B cell (primary cell): ENCODE measurements around the gene COBL. TPM values are rescaled to one million over a fixed set of nuclear protein-coding genes. Genes with fewer than 3 reads are reported as not detected.

ENCODE experiments used
- ATAC-seq: fragments of 200-7000 bp; cut with Tn5 transposase; one replicate; pipeline ENCODE4 v1.10.0; 2021; ENCODE audit warnings: low read depth, mild to moderate bottlenecking, moderate number of reproducible peaks, moderate library complexity
- CTCF ChIA-PET: fragments of 350-600 bp; sonication (Branson Sonifier 250); formaldehyde crosslinking; loops from one replicate; lab custom pipeline; 2021; ENCODE audit warnings: antibody characterized with exemption, inconsistent platforms; lab: Charles Lee
- POLR2A ChIA-PET: fragments of 350-600 bp; sonication (Branson Sonifier 250); formaldehyde crosslinking; loops from one replicate; lab custom pipeline; 2021; ENCODE audit warnings: antibody characterized with exemption; lab: Charles Lee
- DNase-seq: peaks from one replicate; pipeline ENCODE4 v3.0.0; 2013
- H2AFZ ChIP-seq: 2 replicates; pipeline ENCODE4 v1.6.1; 2012; ENCODE audit warnings: mild to moderate bottlenecking, low read depth, low read length; ENCODE audit not compliant: insufficient read depth, poor library complexity, severe bottlenecking
- H3K27ac ChIP-seq, 2 donors: 1 replicate in 1 of 2; 2 replicates in 1 of 2; pipeline ENCODE4 v1.5.1; 2012 to 2013; ENCODE audit warnings: low read length in 2 of 2, mild to moderate bottlenecking in 2 of 2, moderate library complexity in 1 of 2
- H3K27me3 ChIP-seq, 4 experiments: fragments of 200-600 bp in 1 of 4; sonication (generic) in 1 of 4; replicated peaks in 1 of 4; 1 replicate in 2 of 4; 2 replicates in 2 of 4; pipeline versions ENCODE4 v1.6.1 to v1.7.0; 2013 to 2016; ENCODE audit warnings: low read length in 3 of 4, mild to moderate bottlenecking in 2 of 4, mixed read lengths in 1 of 4, moderate library complexity in 1 of 4; ENCODE audit not compliant: insufficient read depth in 4 of 4, control insufficient read depth in 3 of 4; ENCODE audit errors: control extremely low read depth in 1 of 4
- H3K36me3 ChIP-seq, 2 experiments: replicated peaks in 1 of 2; 1 replicate in 1 of 2; 2 replicates in 1 of 2; pipeline versions ENCODE4 v1.6.1 to v1.7.1; 2013; ENCODE audit warnings: low read length in 1 of 2; ENCODE audit not compliant: insufficient read depth in 2 of 2, control insufficient read depth in 1 of 2; ENCODE audit errors: control extremely low read depth in 1 of 2, extremely low read depth in 1 of 2
- H3K4me1 ChIP-seq, 2 donors: fragments of 200-600 bp in 1 of 2; sonication (generic) in 1 of 2; 1 replicate in 1 of 2; 2 replicates in 1 of 2; pipeline versions ENCODE4 v1.5.1 to v1.6.1; 2013 to 2017; ENCODE audit warnings: low read length in 2 of 2; ENCODE audit not compliant: control insufficient read depth in 2 of 2, insufficient read depth in 2 of 2
- H3K4me2 ChIP-seq: replicated peaks from 2 replicates; pipeline ENCODE3; 2012; ENCODE audit warnings: mild to moderate bottlenecking, low read depth, low read length; ENCODE audit not compliant: poor library complexity, severe bottlenecking
- H3K4me3 ChIP-seq, 5 experiments: fragments of 200-600 bp in 1 of 5; sonication (generic) in 1 of 5; 1 replicate in 3 of 5; 2 replicates in 2 of 5; pipeline versions ENCODE4 v1.5.1 to v1.7.0; 2011 to 2016; ENCODE audit warnings: low read length in 4 of 5, mild to moderate bottlenecking in 4 of 5, low read depth in 2 of 5, control low read depth in 1 of 5, moderate library complexity in 1 of 5; ENCODE audit not compliant: insufficient read depth in 1 of 5; ENCODE audit errors: control extremely low read depth in 1 of 5, extremely low read depth in 1 of 5
- H3K79me2 ChIP-seq: fragments of 200-600 bp; sonication (generic); one replicate; pipeline ENCODE4 v1.6.0; 2016; ENCODE audit warnings: low read length; ENCODE audit not compliant: control insufficient read depth, insufficient read depth
- H3K9ac ChIP-seq: fragments of 200-600 bp; sonication (generic); 2 replicates; pipeline ENCODE4 v1.6.1; 2017; ENCODE audit warnings: mild to moderate bottlenecking, low read length, moderate library complexity
- H3K9me3 ChIP-seq, 3 donors: one replicate each; pipeline versions ENCODE4 v1.6.1 to v1.7.1; 2013; ENCODE audit warnings: low read length in 2 of 3; ENCODE audit not compliant: control insufficient read depth in 2 of 3, insufficient read depth in 1 of 3; ENCODE audit errors: control extremely low read depth in 1 of 3
- H4K20me1 ChIP-seq: 2 replicates; pipeline ENCODE4 v1.6.0; 2012; ENCODE audit warnings: mild to moderate bottlenecking, low read length; ENCODE audit not compliant: insufficient read depth, control insufficient read depth, poor library complexity, severe bottlenecking
- H3K27ac Mint-ChIP-seq: one replicate; pipeline ENCODE4 v1.8.0; 2021; ENCODE audit warnings: mixed read lengths
- H3K27me3 Mint-ChIP-seq: one replicate; pipeline ENCODE4 v1.8.0; 2021; ENCODE audit warnings: mixed read lengths
- H3K4me1 Mint-ChIP-seq: one replicate; pipeline ENCODE4 v1.8.0; 2021; ENCODE audit warnings: mixed read lengths
- H3K4me3 Mint-ChIP-seq: one replicate; pipeline ENCODE4 v1.8.0; 2021; ENCODE audit warnings: mixed read lengths
- H3K9me3 Mint-ChIP-seq: one replicate; pipeline ENCODE4 v1.8.0; 2022; ENCODE audit warnings: mixed read lengths; ENCODE audit not compliant: insufficient read depth
- EZH2 ChIP-seq: IDR thresholded peaks from 2 replicates; pipeline ENCODE4 v1.6.1; 2012; ENCODE audit warnings: borderline replicate concordance, low read depth, mild to moderate bottlenecking, moderate library complexity, low read length; ENCODE audit not compliant: insufficient read depth, poor library complexity, severe bottlenecking
- WGBS: methylation state at CpG from one replicate; pipeline ENCODE4 v1.1.5; 2013; ENCODE audit warnings: missing lambda C conversion rate; ENCODE audit not compliant: insufficient coverage; 5-methylcytosine and 5-hydroxymethylcytosine counted together
- intact Hi-C: fragments of 100-400 bp; cut with micrococcal nuclease; formaldehyde crosslinking; loops from one replicate; pipeline ENCODE4 v1.10.0; 2022
- polyA plus RNA-seq: library from polyadenylated mRNA; depleted of rRNA; stranded (reverse); fragments of >200 nt; gene quantifications from 2 replicates; pipeline ENCODE4 v1.2.3, GENCODE V29; 2012
- total RNA-seq, 2 donors: library from RNA; stranded (reverse); fragments of 120-200 nt in 1 of 2; gene quantifications; 1 replicate in 1 of 2; 2 replicates in 1 of 2; pipeline versions ENCODE4 v1.2.3 to v1.2.4, GENCODE V29; 2013 to 2022
- TF ChIP-seq, protein P1 (sequence below): fragments of 200-600 bp; IDR thresholded peaks from one replicate; pipeline ENCODE4 v1.8.0; 2022; ENCODE audit warnings: antibody characterized with exemption, mild to moderate bottlenecking

Gene COBL
- total and polyA plus RNA-seq, 2 donors (not counting 1 experiment from before 2014, with no cell fraction given), result not detected

DNA sequence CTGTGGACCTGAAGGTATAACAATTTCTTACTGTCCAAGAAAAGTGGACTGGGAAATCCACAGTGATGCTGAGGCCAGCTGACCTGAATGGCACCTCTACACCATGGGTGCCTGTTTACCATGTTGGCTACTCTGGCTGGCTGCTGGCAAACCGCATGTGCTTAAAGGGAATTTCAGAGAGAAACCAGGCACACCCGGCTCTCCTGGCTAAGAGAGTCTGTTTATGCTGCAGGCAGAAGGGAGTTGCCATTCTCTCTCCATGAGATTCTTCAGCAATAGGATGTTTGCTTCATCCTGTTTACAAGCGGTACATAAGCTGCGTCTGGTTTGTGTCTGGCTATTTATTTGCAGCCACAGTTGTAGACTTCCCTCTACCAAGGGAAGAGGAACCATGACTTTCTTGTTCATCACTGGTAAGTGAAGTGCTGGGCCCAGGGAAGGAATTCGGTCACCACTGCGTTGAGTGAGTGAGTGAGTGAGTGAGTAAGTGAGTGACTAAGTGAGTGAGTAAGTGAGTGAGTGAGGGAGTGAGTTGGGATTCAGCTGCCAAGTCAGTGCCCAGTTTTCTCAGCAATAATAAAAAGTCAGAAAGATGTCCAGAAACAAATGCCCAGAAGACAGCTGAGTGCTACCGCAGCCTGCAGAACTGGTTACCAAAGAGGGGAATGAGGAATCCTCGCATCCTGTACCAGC is 90.4 kb downstream of the COBL start:
- no peak overlapping the region for H3K4me3 Mint-ChIP-seq
- peaks cover 7% of the 10 kb centered on the region for H3K27me3 Mint-ChIP-seq
- no peak overlapping the region for H3K27ac Mint-ChIP-seq
- ATAC-seq (no peak), DNase-seq (no peak)
- Histone ChIP-seq H2AFZ (no peak overlapping the region), H3K79me2 (no peaks in the 10 kb centered on the region), H3K4me1 (no peaks in the 10 kb centered on the region), H3K4me3 (no peak overlapping the region), H3K4me2 (no peak overlapping the region), H4K20me1 (no peaks in the 10 kb centered on the region), H3K27me3 (no peaks in the 10 kb centered on the region), H3K9me3 (no peaks in the 10 kb centered on the region), H3K27ac (no peak overlapping the region), H3K36me3 (no peaks in the 10 kb centered on the region), H3K9ac (no peak overlapping the region)
- intact Hi-C loops, result no loop called here
- H3K9me3 Mint-ChIP-seq, result no peaks in the 10 kb centered on the region
- 79% methylated on average over 4 of the region's 8 CpGs for WGBS
- no peaks in the 10 kb centered on the region for H3K4me1 Mint-ChIP-seq
- CTCF ChIA-PET, result no interaction called here
- POLR2A ChIA-PET, result no interaction called here
- no peak for TF ChIP-seq EZH2
- TF ChIP-seq, protein P1, sequence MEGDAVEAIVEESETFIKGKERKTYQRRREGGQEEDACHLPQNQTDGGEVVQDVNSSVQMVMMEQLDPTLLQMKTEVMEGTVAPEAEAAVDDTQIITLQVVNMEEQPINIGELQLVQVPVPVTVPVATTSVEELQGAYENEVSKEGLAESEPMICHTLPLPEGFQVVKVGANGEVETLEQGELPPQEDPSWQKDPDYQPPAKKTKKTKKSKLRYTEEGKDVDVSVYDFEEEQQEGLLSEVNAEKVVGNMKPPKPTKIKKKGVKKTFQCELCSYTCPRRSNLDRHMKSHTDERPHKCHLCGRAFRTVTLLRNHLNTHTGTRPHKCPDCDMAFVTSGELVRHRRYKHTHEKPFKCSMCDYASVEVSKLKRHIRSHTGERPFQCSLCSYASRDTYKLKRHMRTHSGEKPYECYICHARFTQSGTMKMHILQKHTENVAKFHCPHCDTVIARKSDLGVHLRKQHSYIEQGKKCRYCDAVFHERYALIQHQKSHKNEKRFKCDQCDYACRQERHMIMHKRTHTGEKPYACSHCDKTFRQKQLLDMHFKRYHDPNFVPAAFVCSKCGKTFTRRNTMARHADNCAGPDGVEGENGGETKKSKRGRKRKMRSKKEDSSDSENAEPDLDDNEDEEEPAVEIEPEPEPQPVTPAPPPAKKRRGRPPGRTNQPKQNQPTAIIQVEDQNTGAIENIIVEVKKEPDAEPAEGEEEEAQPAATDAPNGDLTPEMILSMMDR, result no peak

DNA sequence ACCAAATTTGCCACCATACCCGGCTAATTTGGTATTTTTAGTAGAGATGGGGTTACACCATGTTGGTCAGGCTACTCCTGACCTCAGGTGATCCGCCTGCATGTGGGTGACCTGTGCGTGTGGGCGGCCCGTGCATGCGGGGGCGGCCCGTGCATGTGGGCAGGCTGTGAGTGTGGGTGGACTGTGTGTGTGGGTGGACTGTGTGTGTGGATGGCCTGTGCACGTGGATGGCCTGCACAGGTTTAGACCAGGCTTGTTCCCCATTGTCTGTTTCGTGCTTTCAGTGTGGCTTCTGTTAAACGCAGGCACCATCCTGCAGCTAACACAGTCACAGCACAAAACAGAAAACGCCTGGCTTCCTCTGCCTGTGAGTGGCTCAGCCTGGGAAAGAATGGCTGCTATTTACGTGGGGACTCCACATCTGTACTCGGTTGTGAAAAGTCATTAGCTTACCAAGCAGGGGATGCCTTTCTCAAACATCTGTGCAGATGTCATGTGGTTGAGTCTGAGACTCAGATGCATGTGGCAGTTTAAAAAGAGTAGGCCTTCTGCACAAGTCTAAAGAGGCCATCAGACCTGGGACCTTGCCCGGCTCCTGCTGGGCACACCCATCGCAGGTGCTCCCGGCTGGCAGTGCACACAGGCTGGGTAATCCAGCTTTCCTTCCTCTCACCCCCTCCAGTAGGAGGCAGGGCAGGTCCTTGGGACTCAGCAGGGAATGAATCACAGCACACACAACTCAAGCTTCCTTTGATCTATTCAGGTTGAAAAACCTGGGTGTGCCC is 91.6 kb downstream of the COBL start:
- Mint-ChIP-seq H3K4me3 (no peak overlapping the region), H3K27ac (no peak overlapping the region), H3K9me3 (no peaks in the 10 kb centered on the region), H3K4me1 (no peaks in the 10 kb centered on the region), H3K27me3 (no peaks in the 10 kb centered on the region)
- Histone ChIP-seq H3K9ac (no peak overlapping the region), H3K79me2 (no peaks in the 10 kb centered on the region), H3K9me3 (no peaks in the 10 kb centered on the region), H3K27me3 (no peaks in the 10 kb centered on the region), H4K20me1 (no peaks in the 10 kb centered on the region), H3K4me3 (no peak overlapping the region), H3K4me1 (no peaks in the 10 kb centered on the region), H3K27ac (no peak overlapping the region), H3K4me2 (no peak overlapping the region), H3K36me3 (no peaks in the 10 kb centered on the region), H2AFZ (no peak overlapping the region)
- no peak for ATAC-seq
- CTCF ChIA-PET, result no interaction called here
- intact Hi-C loops, result no loop called here
- 90% methylated on average over 14 of the region's 17 CpGs for WGBS
- POLR2A ChIA-PET, result no interaction called here
- no peak for TF ChIP-seq EZH2
- TF ChIP-seq, protein P1, result no peak
- DNase-seq, result no peak
